A549 treated with CpdA at 1 μM for 4 hours (cell line): Measurements from ENCODE around the gene MARF1. TPM values are rescaled to one million over a fixed set of nuclear protein-coding genes. Genes with fewer than 3 reads are reported as not detected.

Experiments used
- total RNA-seq: library from RNA; stranded (reverse); fragments of 200-300 nt; extraction: Qiagen RNA extraction; gene quantifications from 5 replicates; pipeline ENCODE4 v1.2.3, GENCODE V29; 2022; ENCODE audit warnings: low read depth

Gene MARF1, protein sequence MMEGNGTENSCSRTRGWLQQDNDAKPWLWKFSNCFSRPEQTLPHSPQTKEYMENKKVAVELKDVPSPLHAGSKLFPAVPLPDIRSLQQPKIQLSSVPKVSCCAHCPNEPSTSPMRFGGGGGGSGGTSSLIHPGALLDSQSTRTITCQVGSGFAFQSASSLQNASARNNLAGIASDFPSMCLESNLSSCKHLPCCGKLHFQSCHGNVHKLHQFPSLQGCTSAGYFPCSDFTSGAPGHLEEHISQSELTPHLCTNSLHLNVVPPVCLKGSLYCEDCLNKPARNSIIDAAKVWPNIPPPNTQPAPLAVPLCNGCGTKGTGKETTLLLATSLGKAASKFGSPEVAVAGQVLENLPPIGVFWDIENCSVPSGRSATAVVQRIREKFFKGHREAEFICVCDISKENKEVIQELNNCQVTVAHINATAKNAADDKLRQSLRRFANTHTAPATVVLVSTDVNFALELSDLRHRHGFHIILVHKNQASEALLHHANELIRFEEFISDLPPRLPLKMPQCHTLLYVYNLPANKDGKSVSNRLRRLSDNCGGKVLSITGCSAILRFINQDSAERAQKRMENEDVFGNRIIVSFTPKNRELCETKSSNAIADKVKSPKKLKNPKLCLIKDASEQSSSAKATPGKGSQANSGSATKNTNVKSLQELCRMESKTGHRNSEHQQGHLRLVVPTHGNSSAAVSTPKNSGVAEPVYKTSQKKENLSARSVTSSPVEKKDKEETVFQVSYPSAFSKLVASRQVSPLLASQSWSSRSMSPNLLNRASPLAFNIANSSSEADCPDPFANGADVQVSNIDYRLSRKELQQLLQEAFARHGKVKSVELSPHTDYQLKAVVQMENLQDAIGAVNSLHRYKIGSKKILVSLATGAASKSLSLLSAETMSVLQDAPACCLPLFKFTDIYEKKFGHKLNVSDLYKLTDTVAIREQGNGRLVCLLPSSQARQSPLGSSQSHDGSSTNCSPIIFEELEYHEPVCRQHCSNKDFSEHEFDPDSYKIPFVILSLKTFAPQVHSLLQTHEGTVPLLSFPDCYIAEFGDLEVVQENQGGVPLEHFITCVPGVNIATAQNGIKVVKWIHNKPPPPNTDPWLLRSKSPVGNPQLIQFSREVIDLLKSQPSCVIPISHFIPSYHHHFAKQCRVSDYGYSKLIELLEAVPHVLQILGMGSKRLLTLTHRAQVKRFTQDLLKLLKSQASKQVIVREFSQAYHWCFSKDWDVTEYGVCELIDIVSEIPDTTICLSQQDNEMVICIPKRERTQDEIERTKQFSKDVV (N-terminal part only)
- 10.7 to 13.2 TPM (median 12.0 TPM) in 5 replicates for total RNA-seq

DNA sequence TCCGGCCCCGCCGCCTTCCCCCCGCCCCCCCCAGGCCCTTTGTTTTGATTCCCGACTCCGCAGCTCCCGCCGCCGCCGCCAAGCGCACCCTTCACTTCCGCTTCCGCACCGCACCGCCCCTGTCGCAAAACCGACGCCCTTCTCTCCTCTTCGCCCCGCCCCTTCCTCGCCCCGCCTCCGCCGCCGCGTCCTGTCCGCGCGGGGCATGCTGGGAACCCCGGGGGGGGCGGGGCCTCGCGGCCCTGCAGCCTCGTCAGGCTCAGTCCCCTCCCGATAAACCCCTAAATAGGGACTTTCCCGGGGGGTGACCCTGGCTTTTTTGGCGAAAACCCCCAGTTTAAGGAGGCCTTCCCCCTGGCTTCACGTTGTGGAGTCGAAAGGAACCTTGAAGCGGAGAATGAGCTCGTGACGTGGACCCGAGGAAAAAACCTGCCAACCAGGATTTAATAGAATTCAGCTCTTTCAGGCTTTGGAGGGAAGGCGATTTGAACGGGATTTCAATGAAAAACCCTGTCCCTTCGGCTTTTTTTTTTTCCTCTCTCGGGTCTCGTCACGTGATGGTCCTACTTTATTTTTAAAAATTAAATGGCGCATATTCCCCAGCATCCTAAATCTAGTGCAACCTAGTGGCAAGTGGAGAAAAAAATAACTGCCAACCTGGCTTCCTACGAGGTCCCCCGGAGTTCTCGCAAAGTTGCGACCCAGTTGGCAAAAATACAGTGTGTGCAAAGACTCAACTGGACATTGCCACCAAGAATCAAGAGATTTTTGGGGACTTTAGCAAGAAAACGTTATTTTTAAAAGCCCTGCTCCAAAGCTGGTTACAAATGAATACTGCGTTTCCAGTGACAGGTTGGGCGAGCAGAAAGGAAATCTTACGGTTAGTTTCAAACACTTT, at the start of gene MARF1:
Gene MARF1 (minus strand): TSS at position 107 of the 898 bp plus-strand sequence. CDS start 3,921 bp downstream, outside the sequence.

GRCh38 chr16:15650019-15650697, 7.2 kb upstream of the MARF1 start, which contains the start of gene NDE1:
Gene NDE1, plus strand, starts transcription at chr16:15650245. Its CDS starts 14,534 bp downstream, at chr16:15664779.

Other genes starting within 250 kb of the MARF1 start
- 3.0 to 6.4 TPM (median 4.6 TPM) in 5 replicates for gene MPV17L, start 247.4 kb downstream of the MARF1 start, total RNA-seq
- gene BMERB1, start 208.6 kb downstream of the MARF1 start, total RNA-seq: 70.6 to 109 TPM (median 86.2 TPM) in 5 replicates
- 35.5 to 48.3 TPM (median 42.9 TPM) in 5 replicates for gene NDE1, start 7.1 kb upstream of the MARF1 start, total RNA-seq
- 0.02 to 0.13 TPM (median 0.04 TPM) in 5 replicates for gene MYH11, start 213.9 kb upstream of the MARF1 start, total RNA-seq
- gene CEP20, start 245.4 kb upstream of the MARF1 start, total RNA-seq: 39.2 to 51.9 TPM (median 46.2 TPM) in 5 replicates